ENCODE measurements around the gene TRAPPC2L.

Gene TRAPPC2L

GRCh38 chr16:88833086-88833485 is 23.8 kb upstream of the TRAPPC2L start:
- ChIA-PET POLR2A (interaction anchor here (1.0 kb wide), 1 partner anchor 22 kb away, joined by 3 read pairs; no protein-coding TSS in a partner anchor), CTCF (no interaction called here)
- no peak for DNase-seq (ENCODE audit: extremely low spot score)
- TF ChIP-seq FOXA1 (IDR thresholded peaks at IDR 0.05) = no peak
- TF ChIP-seq CTBP1 (IDR thresholded peaks at IDR 0.05; ENCODE audit: borderline replicate concordance) = no peak
- TF ChIP-seq BHLHE40 (IDR thresholded peaks at IDR 0.05; ENCODE audit: borderline replicate concordance) = no peak
- no peak for TF ChIP-seq NFRKB (IDR thresholded peaks at IDR 0.05)
- TF ChIP-seq ELF4 (IDR thresholded peaks at IDR 0.05) = no peak
- no peak for TF ChIP-seq ZNF384 (IDR thresholded peaks at IDR 0.05)
- no peak for TF ChIP-seq SP1 (IDR thresholded peaks at IDR 0.05)

GRCh38 chr16:88834670-88835069 is 22.3 kb upstream of the TRAPPC2L start:
- TF ChIP-seq FOXK2 (IDR thresholded peaks at IDR 0.05) = no peak
- no peak for TF ChIP-seq ZNF384 (IDR thresholded peaks at IDR 0.05)
- TF ChIP-seq FOXM1 (IDR thresholded peaks at IDR 0.05; ENCODE audit: borderline replicate concordance) = no peak
- no peak for TF ChIP-seq L3MBTL2 (conservative IDR thresholded peaks at IDR 0.05)
- no peak for TF ChIP-seq CTBP1 (IDR thresholded peaks at IDR 0.05; ENCODE audit: borderline replicate concordance)
- no peak for TF ChIP-seq LEF1 (IDR thresholded peaks at IDR 0.05; ENCODE audit: borderline replicate concordance)
- ChIA-PET CTCF (no interaction called here), POLR2A (no interaction called here)
- DNase-seq (ENCODE audit: extremely low spot score) = no peak

GRCh38 chr16:88835383-88835782 is 21.5 kb upstream of the TRAPPC2L start:
- DNase-seq (ENCODE audit: extremely low spot score) = no peak
- CTCF ChIA-PET = no interaction called here
- POLR2A ChIA-PET = no interaction called here
- TF ChIP-seq NFRKB (IDR thresholded peaks at IDR 0.05) = no peak
- no peak for TF ChIP-seq CTBP1 (IDR thresholded peaks at IDR 0.05; ENCODE audit: borderline replicate concordance)
- TF ChIP-seq SP1 (IDR thresholded peaks at IDR 0.05) = no peak
- TF ChIP-seq TARDBP (IDR thresholded peaks at IDR 0.05) = no peak
- TF ChIP-seq ARNT (IDR thresholded peaks at IDR 0.05) = no peak
- TF ChIP-seq FOXK2 (IDR thresholded peaks at IDR 0.05) = no peak
- no peak for TF ChIP-seq FOXA1 (IDR thresholded peaks at IDR 0.05)
- no peak for TF ChIP-seq SUZ12 (IDR thresholded peaks at IDR 0.05)
- TF ChIP-seq PKNOX1 (IDR thresholded peaks at IDR 0.05) = no peak
- TF ChIP-seq FOXM1 (IDR thresholded peaks at IDR 0.05; ENCODE audit: borderline replicate concordance) = no peak
- no peak for TF ChIP-seq ELF4 (IDR thresholded peaks at IDR 0.05)
- TF ChIP-seq ZNF384 (IDR thresholded peaks at IDR 0.05) = no peak
- no peak for TF ChIP-seq LEF1 (IDR thresholded peaks at IDR 0.05; ENCODE audit: borderline replicate concordance)
- TF ChIP-seq BHLHE40 (IDR thresholded peaks at IDR 0.05; ENCODE audit: borderline replicate concordance) = no peak
- no peak for TF ChIP-seq L3MBTL2 (conservative IDR thresholded peaks at IDR 0.05)
- no peak for TF ChIP-seq HDGF (IDR thresholded peaks at IDR 0.05; ENCODE audit: borderline replicate concordance)

- CTCF ChIA-PET = no interaction called here
- POLR2A ChIA-PET = no interaction called here
- TF ChIP-seq PKNOX1 (IDR thresholded peaks at IDR 0.05) (no peak), FOXA1 (IDR thresholded peaks at IDR 0.05) (no peak), ARNT (IDR thresholded peaks at IDR 0.05) (no peak), CTBP1 (IDR thresholded peaks at IDR 0.05; ENCODE audit: borderline replicate concordance) (no peak), BHLHE40 (IDR thresholded peaks at IDR 0.05; ENCODE audit: borderline replicate concordance) (no peak), ELF4 (IDR thresholded peaks at IDR 0.05) (no peak), ZNF384 (IDR thresholded peaks at IDR 0.05) (no peak), SP1 (IDR thresholded peaks at IDR 0.05) (no peak)
- DNase-seq (ENCODE audit: extremely low spot score) = no peak
These were observed 21.1 kb upstream of the TRAPPC2L start for GRCh38 chr16:88835818-88836217.

- DNase-seq (ENCODE audit: extremely low spot score) = no peak
- POLR2A ChIA-PET = no interaction called here
- CTCF ChIA-PET = no interaction called here
- no peak for TF ChIP-seq SUZ12 (IDR thresholded peaks at IDR 0.05)
- TF ChIP-seq NFRKB (IDR thresholded peaks at IDR 0.05) = no peak
- TF ChIP-seq BHLHE40 (IDR thresholded peaks at IDR 0.05; ENCODE audit: borderline replicate concordance) = no peak
- TF ChIP-seq ELF4 (IDR thresholded peaks at IDR 0.05) = no peak
- no peak for TF ChIP-seq TARDBP (IDR thresholded peaks at IDR 0.05)
- no peak for TF ChIP-seq PKNOX1 (IDR thresholded peaks at IDR 0.05)
- no peak for TF ChIP-seq ZNF384 (IDR thresholded peaks at IDR 0.05)
- TF ChIP-seq ARNT (IDR thresholded peaks at IDR 0.05) = no peak
- TF ChIP-seq HDGF (IDR thresholded peaks at IDR 0.05; ENCODE audit: borderline replicate concordance) = no peak
- no peak for TF ChIP-seq FOXK2 (IDR thresholded peaks at IDR 0.05)
- TF ChIP-seq FOXA1 (IDR thresholded peaks at IDR 0.05) = no peak
- no peak for TF ChIP-seq L3MBTL2 (conservative IDR thresholded peaks at IDR 0.05)
These were observed 20.1 kb upstream of the TRAPPC2L start for GRCh38 chr16:88836791-88837190.

- TF ChIP-seq FOXA1 (IDR thresholded peaks at IDR 0.05) (no peak), ELF4 (IDR thresholded peaks at IDR 0.05) (no peak), L3MBTL2 (conservative IDR thresholded peaks at IDR 0.05) (no peak), HDGF (IDR thresholded peaks at IDR 0.05; ENCODE audit: borderline replicate concordance) (no peak), ARNT (IDR thresholded peaks at IDR 0.05) (no peak), LEF1 (IDR thresholded peaks at IDR 0.05; ENCODE audit: borderline replicate concordance) (no peak), ZNF384 (IDR thresholded peaks at IDR 0.05) (no peak), BHLHE40 (IDR thresholded peaks at IDR 0.05; ENCODE audit: borderline replicate concordance) (no peak), SUZ12 (IDR thresholded peaks at IDR 0.05) (no peak), FOXK2 (IDR thresholded peaks at IDR 0.05) (no peak), CTBP1 (IDR thresholded peaks at IDR 0.05; ENCODE audit: borderline replicate concordance) (no peak), SP1 (IDR thresholded peaks at IDR 0.05) (no peak), FOXM1 (IDR thresholded peaks at IDR 0.05; ENCODE audit: borderline replicate concordance) (no peak), PKNOX1 (IDR thresholded peaks at IDR 0.05) (no peak), TARDBP (IDR thresholded peaks at IDR 0.05) (no peak), NFRKB (IDR thresholded peaks at IDR 0.05) (no peak)
- CTCF ChIA-PET = no interaction called here
- no peak for DNase-seq (ENCODE audit: extremely low spot score)
- POLR2A ChIA-PET = no interaction called here
These were observed 19.1 kb upstream of the TRAPPC2L start for GRCh38 chr16:88837806-88838205.

All from HEK293T (cell line).